ENCODE data around the gene OR52H1. TPM values are rescaled to one million over a fixed set of nuclear protein-coding genes. Genes with fewer than 3 reads are reported as not detected.
"Not testable (repeated sequence)": the region's sequence is repeated elsewhere in the genome, so short reads cannot be mapped to it uniquely, and the experiment has no call there.

The OR52H1 gene
- total and polyA plus RNA-seq, 4 experiments from 2014 or later = not detected

DNA sequence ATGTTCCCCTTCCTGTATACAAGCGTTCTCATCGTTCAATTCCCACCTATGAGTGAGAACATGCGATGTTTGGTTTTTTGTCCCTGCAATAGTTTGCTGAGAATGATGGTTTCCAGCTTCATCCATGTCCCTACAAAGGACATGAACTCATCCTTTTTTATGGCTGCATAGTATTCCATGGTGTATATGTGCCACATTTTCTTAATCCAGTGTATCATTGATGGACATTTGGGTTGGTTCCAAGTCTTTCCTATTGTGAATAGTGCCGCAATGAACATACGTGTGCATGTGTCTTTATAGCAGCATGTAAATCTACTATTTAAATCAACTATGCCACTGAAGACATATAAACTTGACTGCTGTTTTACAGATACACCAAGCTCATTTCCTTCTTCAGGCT is 36.1 kb upstream of the OR52H1 start:
- H3K9me3 Mint-ChIP-seq; POLR2A ChIA-PET (ENCODE audit: partially characterized antibody); H3K4me1 Mint-ChIP-seq; H3K36me3 Mint-ChIP-seq; H3K36me3 ChIP-seq (ENCODE audit: insufficient read depth, low read length); DNase-seq; H3K4me3 Mint-ChIP-seq; intact Hi-C loops (cut with micrococcal nuclease); H3K27ac Mint-ChIP-seq; H3K27me3 Mint-ChIP-seq; H3K27ac ChIP-seq (ENCODE audit: low read depth, low read length); H3K4me1 ChIP-seq (ENCODE audit: insufficient read depth, low read length); H3K9me3 ChIP-seq (ENCODE audit: control insufficient read depth in 1 of 2, low read length in 2 of 2); CTCF ChIA-PET (ENCODE audit: partially characterized antibody); H3K4me3 ChIP-seq (ENCODE audit: low read length in 2 of 2); H3K27me3 ChIP-seq (ENCODE audit: insufficient read depth, low read length): not testable (repeated sequence)

DNA sequence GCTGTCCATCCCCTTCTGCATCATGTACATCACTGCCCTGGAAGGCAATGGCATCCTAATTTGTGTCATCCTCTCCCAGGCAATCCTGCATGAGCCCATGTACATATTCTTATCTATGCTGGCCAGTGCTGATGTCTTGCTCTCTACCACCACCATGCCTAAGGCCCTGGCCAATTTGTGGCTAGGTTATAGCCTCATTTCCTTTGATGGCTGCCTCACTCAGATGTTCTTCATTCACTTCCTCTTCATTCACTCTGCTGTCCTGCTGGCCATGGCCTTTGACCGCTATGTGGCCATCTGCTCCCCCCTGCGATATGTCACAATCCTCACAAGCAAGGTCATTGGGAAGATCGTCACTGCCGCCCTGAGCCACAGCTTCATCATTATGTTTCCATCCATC is 32.7 kb upstream of the OR52H1 start:
- no peak overlapping the region for H3K4me3 ChIP-seq (ENCODE audit: low read length in 2 of 2)
- no peak for DNase-seq
- ChIA-PET CTCF (ENCODE audit: partially characterized antibody) (no interaction called here), POLR2A (ENCODE audit: partially characterized antibody) (no interaction called here)
- Mint-ChIP-seq H3K4me1 (no peaks in the 10 kb centered on the region), H3K9me3 (peaks cover 0 to 5% (median 0%) of the 10 kb centered on the region in 8 donors), H3K4me3 (no peak overlapping the region), H3K36me3 (no peaks in the 10 kb centered on the region), H3K27ac (no peak overlapping the region), H3K27me3 (peaks cover 0 to 1% of the 10 kb centered on the region in 2 donors)
- intact Hi-C loops (cut with micrococcal nuclease) = no loop called here
- no peaks in the 10 kb centered on the region for H3K27me3 ChIP-seq (ENCODE audit: insufficient read depth, low read length)
- no peaks in the 10 kb centered on the region for H3K4me1 ChIP-seq (ENCODE audit: insufficient read depth, low read length)
- no peaks in the 10 kb centered on the region for H3K36me3 ChIP-seq (ENCODE audit: insufficient read depth, low read length)
- H3K27ac ChIP-seq (ENCODE audit: low read depth, low read length) = no peak overlapping the region
- H3K9me3 ChIP-seq (ENCODE audit: control insufficient read depth in 1 of 2, low read length in 2 of 2) = no peaks in the 10 kb centered on the region

DNA sequence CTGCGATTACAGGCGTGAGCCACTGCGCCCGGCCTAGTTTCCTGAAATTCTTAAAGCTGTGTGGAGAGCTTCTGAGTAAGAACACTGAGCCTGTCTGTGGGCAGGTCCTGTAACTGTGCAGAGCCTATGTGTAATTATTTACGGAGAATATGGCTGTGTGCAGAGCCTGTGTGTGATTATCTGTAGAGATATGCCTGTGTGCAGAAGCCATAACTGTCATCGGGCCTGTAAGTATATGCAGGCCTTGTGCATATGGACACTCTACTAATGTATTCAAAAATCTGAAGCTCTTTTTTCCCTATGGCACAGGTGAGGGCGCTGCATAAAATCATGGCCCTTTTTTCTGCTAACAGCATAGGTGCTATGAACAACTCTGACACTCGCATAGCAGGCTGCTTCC is 32.2 kb upstream of the OR52H1 start, which contains the start of gene OR52B6:
TSS of gene OR52B6 (plus strand) at position 301 of the 400 bp plus-strand sequence. CDS start at position 301, 0 bp downstream.
- Mint-ChIP-seq H3K36me3 (no peaks in the 10 kb centered on the region), H3K27me3 (peaks cover 0 to 1% of the 10 kb centered on the region in 2 donors), H3K4me3 (no peak within 1 kb of the TSS), H3K4me1 (no peaks in the 10 kb centered on the region), H3K9me3 (peaks cover 0 to 5% (median 0%) of the 10 kb centered on the region in 8 donors), H3K27ac (no peak within 1 kb of the TSS)
- Histone ChIP-seq H3K36me3 (ENCODE audit: insufficient read depth, low read length) (no peaks in the 10 kb centered on the region), H3K4me3 (ENCODE audit: low read length in 2 of 2) (no peak within 1 kb of the TSS), H3K4me1 (ENCODE audit: insufficient read depth, low read length) (no peaks in the 10 kb centered on the region), H3K27ac (ENCODE audit: low read depth, low read length) (no peak within 1 kb of the TSS), H3K27me3 (ENCODE audit: insufficient read depth, low read length) (no peaks in the 10 kb centered on the region), H3K9me3 (ENCODE audit: control insufficient read depth in 1 of 2, low read length in 2 of 2) (no peaks in the 10 kb centered on the region)
- POLR2A ChIA-PET (ENCODE audit: partially characterized antibody) = no interaction called here
- no peak for DNase-seq
- CTCF ChIA-PET (ENCODE audit: partially characterized antibody) = no interaction called here
- intact Hi-C loops (cut with micrococcal nuclease) = no loop called here

DNA sequence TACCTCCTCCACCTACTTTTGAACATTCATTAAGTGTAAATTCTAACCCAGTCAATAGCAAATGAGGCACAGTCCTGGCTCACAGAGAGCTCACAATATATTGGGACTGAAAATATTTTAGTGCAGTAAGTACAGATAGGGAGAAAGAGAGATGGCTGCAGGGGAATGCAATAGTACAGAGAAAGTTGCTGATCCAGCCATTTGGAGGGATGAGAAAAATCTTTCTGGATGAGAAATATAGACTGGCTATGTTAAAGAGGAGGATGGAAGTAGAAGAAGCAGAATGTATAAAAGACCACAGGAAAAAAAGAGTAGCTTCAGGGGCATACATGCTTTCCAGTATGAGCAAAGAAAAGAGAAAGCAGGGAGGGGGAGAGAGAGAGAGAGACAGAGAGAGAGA is 28.8 kb upstream of the OR52H1 start:
- H3K9me3 ChIP-seq (ENCODE audit: control insufficient read depth in 1 of 2, low read length in 2 of 2) = no peaks in the 10 kb centered on the region
- H3K36me3 ChIP-seq (ENCODE audit: insufficient read depth, low read length) = no peaks in the 10 kb centered on the region
- H3K9me3 Mint-ChIP-seq = no peaks in the 10 kb centered on the region
- no peaks in the 10 kb centered on the region for H3K36me3 Mint-ChIP-seq
- no peaks in the 10 kb centered on the region for H3K4me1 ChIP-seq (ENCODE audit: insufficient read depth, low read length)
- H3K27me3 Mint-ChIP-seq = peaks cover 0 to 1% of the 10 kb centered on the region in 2 donors
- intact Hi-C loops (cut with micrococcal nuclease) = no loop called here
- POLR2A ChIA-PET (ENCODE audit: partially characterized antibody) = no interaction called here
- H3K4me1 Mint-ChIP-seq = no peaks in the 10 kb centered on the region
- no peak overlapping the region for H3K27ac Mint-ChIP-seq
- H3K27ac ChIP-seq (ENCODE audit: low read depth, low read length) = no peak overlapping the region
- no peak for DNase-seq
- CTCF ChIA-PET (ENCODE audit: partially characterized antibody) = no interaction called here
- no peak overlapping the region for H3K4me3 ChIP-seq (ENCODE audit: low read length in 2 of 2)
- no peaks in the 10 kb centered on the region for H3K27me3 ChIP-seq (ENCODE audit: insufficient read depth, low read length)
- no peak overlapping the region for H3K4me3 Mint-ChIP-seq

DNA sequence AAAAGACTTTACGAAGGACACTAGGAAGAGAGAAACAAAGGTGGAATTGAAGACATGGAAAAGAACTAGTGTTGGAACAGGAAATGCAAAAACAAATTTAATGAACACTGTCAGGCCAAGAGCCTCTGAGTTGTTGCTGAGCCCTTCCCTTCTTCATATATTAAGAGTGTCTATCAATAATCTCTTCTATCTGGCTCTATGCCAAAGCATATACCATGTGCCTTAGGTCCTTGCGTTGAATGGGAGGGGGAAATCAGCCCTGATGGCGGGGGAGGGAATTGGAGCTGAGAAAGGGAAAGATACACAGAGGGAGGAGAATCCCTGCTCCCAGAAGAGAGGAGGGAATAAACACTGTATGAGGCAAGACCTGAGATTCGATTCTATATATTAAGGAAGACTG is 26.8 kb upstream of the OR52H1 start:
- Histone ChIP-seq H3K27me3 (ENCODE audit: insufficient read depth, low read length) (no peaks in the 10 kb centered on the region), H3K4me1 (ENCODE audit: insufficient read depth, low read length) (no peaks in the 10 kb centered on the region), H3K27ac (ENCODE audit: low read depth, low read length) (no peak overlapping the region), H3K9me3 (ENCODE audit: control insufficient read depth in 1 of 2, low read length in 2 of 2) (no peaks in the 10 kb centered on the region), H3K36me3 (ENCODE audit: insufficient read depth, low read length) (no peaks in the 10 kb centered on the region), H3K4me3 (ENCODE audit: low read length in 2 of 2) (no peak overlapping the region)
- POLR2A ChIA-PET (ENCODE audit: partially characterized antibody) = no interaction called here
- no peaks in the 10 kb centered on the region for H3K9me3 Mint-ChIP-seq
- H3K27ac Mint-ChIP-seq = no peak overlapping the region
- intact Hi-C loops (cut with micrococcal nuclease) = no loop called here
- no peaks in the 10 kb centered on the region for H3K36me3 Mint-ChIP-seq
- H3K4me3 Mint-ChIP-seq = no peak overlapping the region
- H3K4me1 Mint-ChIP-seq = no peaks in the 10 kb centered on the region
- peaks cover 0 to 6% of the 10 kb centered on the region in 2 donors for H3K27me3 Mint-ChIP-seq
- no peak for DNase-seq
- CTCF ChIA-PET (ENCODE audit: partially characterized antibody) = no interaction called here

DNA sequence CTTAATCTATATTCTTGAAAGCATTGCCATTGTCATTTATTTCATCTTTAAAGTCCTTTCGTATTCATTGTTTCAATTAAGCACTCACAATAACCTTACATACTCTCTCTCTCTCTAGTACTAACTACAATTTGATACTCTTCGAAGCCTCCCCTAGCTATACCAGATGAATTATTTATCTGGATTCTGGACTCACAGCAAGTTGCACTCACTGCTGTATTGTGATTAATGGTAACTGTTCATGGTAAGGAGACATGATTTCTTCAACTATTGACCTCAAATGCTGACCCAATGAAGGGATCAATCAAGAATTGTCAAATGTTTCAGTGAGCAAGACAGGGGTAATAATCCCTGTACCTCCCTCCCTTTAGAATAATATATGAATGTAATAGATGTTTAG is 26.3 kb upstream of the OR52H1 start:
- H3K27me3 Mint-ChIP-seq = peaks cover 0 to 4% of the 10 kb centered on the region in 2 donors
- H3K36me3 Mint-ChIP-seq = no peaks in the 10 kb centered on the region
- no peak overlapping the region for H3K4me3 ChIP-seq (ENCODE audit: low read length in 2 of 2)
- no peaks in the 10 kb centered on the region for H3K9me3 Mint-ChIP-seq
- DNase-seq = no peak
- intact Hi-C loops (cut with micrococcal nuclease) = no loop called here
- H3K4me1 Mint-ChIP-seq = no peaks in the 10 kb centered on the region
- CTCF ChIA-PET (ENCODE audit: partially characterized antibody) = no interaction called here
- no peak overlapping the region for H3K27ac Mint-ChIP-seq
- no peaks in the 10 kb centered on the region for H3K9me3 ChIP-seq (ENCODE audit: control insufficient read depth in 1 of 2, low read length in 2 of 2)
- H3K4me3 Mint-ChIP-seq = no peak overlapping the region
- no peaks in the 10 kb centered on the region for H3K4me1 ChIP-seq (ENCODE audit: insufficient read depth, low read length)
- no peaks in the 10 kb centered on the region for H3K36me3 ChIP-seq (ENCODE audit: insufficient read depth, low read length)
- H3K27ac ChIP-seq (ENCODE audit: low read depth, low read length) = no peak overlapping the region
- POLR2A ChIA-PET (ENCODE audit: partially characterized antibody) = no interaction called here
- H3K27me3 ChIP-seq (ENCODE audit: insufficient read depth, low read length) = no peaks in the 10 kb centered on the region

DNA sequence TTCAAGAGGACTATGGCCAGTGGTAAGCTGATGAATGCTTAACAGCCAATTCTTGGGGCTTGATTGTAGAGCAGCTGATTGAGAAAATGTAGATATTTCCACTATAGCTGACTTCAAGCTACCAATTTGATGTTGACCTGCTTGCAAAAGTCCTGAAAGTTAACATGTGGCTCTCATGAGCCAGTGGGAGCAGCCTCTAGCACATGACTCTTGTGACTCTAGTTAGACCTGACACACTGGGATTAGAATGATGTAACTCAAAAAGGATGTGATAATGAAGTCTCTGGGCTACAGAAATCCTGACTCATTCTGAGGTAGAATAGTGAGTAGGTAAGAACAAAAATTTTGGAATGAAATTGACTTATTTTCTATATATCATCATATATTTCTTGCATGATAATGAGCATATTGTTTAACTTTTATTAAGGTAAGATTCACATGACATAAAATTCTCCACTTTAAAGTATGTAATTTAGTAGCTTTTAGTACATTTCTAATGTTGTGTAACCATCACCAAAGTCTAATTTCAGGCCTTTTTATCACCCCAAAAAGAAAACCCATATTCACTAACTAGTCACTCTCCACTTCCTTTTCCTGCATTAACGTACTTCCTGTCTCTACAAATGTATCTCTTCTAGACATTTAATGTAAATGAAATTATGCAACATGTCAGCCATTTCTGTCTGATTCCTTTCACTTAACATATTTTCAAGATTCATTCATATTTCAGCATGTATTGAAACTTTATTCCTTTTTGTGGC is 16.1 kb upstream of the OR52H1 start:
- peaks cover 3 to 5% of the 10 kb centered on the region in 2 donors for H3K27me3 Mint-ChIP-seq
- CTCF ChIA-PET (ENCODE audit: partially characterized antibody) = no interaction called here

More for the DNA sequence above, 16.1 kb upstream of the OR52H1 start:
- intact Hi-C loops (cut with micrococcal nuclease) = no loop called here
- H3K27me3 ChIP-seq (ENCODE audit: insufficient read depth, low read length) = no peaks in the 10 kb centered on the region
- no peaks in the 10 kb centered on the region for H3K36me3 Mint-ChIP-seq
- no peaks in the 10 kb centered on the region for H3K4me1 ChIP-seq (ENCODE audit: insufficient read depth, low read length)
- no peaks in the 10 kb centered on the region for H3K36me3 ChIP-seq (ENCODE audit: insufficient read depth, low read length)
- peaks cover 0 to 6% (median 2%) of the 10 kb centered on the region in 8 donors for H3K9me3 Mint-ChIP-seq
- no peaks in the 10 kb centered on the region for H3K9me3 ChIP-seq (ENCODE audit: control insufficient read depth in 1 of 2, low read length in 2 of 2)
- DNase-seq = no peak
- no peak overlapping the region for H3K27ac Mint-ChIP-seq
- peaks cover 0 to 5% (median 4%) of the 10 kb centered on the region in 4 donors for H3K4me1 Mint-ChIP-seq
- no peak overlapping the region for H3K4me3 Mint-ChIP-seq
- no peak overlapping the region for H3K4me3 ChIP-seq (ENCODE audit: low read length in 2 of 2)
- no peak overlapping the region for H3K27ac ChIP-seq (ENCODE audit: low read depth, low read length)
- POLR2A ChIA-PET (ENCODE audit: partially characterized antibody) = no interaction called here

Measured in CD4-positive, alpha-beta memory T cell (primary cell).